ENCODE measurements around the gene KRTAP5-4. TPM values are rescaled to one million over a fixed set of nuclear protein-coding genes. Genes with fewer than 3 reads are reported as not detected.

Gene KRTAP5-4, protein sequence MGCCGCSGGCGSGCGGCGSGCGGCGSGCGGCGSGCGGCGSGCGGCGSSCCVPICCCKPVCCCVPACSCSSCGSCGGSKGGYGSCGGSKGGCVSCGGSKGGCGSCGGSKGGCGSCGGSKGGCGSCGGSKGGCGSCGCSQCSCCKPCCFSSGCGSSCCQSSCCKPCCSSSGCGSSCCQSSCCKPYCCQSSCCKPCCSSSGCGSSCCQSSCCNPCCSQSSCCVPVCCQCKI
- total RNA-seq: not detected in 2 replicates

DNA sequence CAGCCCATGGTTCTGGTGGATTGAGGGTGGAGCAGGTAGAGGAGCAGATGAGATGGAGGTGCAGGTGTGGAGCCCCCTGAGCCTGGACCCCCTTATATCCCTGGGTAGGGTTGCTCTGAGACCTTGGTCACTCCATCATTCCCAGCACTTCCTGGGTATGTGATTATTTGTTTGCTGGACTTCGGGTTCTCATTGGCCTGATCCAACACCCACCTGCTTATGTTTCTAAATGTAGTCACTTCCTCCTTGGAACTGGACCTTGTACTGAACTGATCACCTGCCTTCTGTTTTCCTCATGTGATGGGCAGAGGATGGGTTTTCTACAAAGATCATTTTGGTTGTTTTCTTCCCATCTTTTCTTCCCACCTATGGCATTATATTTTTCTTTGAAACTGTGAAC, at the start of gene KRTAP5-4:
TSS of gene KRTAP5-4 (minus strand) at position 53 of the 400 bp plus-strand sequence. CDS start at position 8, 45 bp downstream.

DNA sequence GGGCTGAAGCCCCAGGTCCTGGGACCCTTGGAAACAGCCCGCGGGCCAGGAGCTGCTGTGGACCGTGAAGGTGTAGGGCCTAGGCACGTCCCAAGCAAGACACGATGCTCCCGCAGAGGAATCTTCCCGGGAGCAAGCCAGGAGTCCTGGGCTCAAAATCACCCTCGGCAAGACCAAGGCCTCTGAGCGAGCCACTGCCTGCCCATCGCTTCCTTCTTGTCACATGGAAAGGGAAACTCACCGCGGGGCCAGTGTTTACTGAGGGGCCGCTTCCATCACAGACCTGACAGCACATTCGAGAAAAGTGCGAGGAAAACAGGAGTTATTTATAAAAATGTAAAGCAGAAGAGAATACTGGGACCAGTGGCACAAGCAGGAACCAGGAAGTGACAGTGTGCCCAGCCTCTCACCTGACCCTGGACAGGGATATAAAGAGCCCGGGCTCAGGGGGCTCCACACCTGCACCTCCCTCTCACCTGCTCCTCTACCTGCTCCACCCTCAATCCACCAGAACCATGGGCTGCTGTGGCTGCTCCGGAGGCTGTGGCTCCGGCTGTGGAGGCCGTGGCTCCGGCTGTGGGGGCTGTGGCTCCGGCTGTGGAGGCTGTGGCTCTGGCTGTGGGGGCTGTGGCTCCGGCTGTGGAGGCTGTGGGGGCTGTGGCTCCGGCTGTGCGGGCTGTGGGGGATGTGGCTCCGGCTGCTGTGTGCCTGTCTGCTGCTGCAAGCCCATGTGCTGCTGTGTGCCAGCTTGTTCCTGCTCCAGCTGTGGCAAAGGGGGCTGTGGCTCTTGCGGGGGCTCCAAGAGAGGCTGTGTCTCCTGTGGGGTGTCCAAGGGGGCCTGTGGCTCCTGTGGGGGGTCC, 7.6 kb upstream of the KRTAP5-4 start, which contains the start of gene KRTAP5-5:
TSS of gene KRTAP5-5 (plus strand) at position 450 of the 860 bp plus-strand sequence. CDS start at position 516, 66 bp downstream.

DNA sequence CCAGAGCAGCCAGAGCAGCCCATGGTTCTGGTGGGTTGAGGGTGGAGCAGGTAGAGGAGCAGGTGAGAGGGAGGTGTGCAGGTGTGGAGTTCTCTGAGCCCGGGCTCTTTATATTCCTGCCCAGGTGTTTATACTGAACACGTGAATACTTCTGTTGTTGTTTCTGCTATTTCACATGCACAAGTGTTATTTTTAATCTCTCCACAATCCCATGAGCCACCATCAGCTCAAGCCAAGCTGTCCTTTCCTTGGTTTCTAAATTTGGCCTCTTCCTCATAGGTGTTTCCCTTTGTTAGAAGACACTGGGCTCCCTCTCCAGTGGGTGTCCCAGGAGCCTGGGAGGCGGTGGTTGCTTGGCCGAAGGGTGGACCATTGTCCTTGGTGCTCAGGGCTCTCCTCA, 13.6 kb downstream of the KRTAP5-4 start, which contains the start of gene KRTAP5-3:
TSS of gene KRTAP5-3 (minus strand) at position 101 of the 400 bp plus-strand sequence. CDS start at position 23, 78 bp downstream.

DNA sequence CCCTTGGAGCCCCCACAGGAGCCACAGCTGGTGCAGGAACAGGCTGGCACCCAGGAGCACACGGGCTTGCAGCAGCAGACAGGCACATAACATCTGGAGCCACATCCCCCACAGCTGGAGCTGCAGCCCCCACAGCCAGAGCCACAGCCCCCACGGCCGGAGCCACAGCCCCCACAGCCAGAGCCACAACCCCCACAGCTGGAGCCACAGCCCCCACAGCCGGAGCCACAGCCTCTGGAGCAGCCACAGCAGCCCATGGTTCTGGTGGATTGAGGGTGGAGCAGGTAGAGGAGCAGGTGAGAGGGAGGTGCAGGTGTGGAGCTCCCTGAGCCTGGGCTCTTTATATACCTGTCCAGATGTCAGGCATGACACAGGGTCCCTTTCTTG, 24.0 kb downstream of the KRTAP5-4 start, which contains the start of gene KRTAP5-2:
TSS of gene KRTAP5-2 (minus strand) at position 301 of the 387 bp plus-strand sequence. CDS start at position 257, 44 bp downstream.

DNA sequence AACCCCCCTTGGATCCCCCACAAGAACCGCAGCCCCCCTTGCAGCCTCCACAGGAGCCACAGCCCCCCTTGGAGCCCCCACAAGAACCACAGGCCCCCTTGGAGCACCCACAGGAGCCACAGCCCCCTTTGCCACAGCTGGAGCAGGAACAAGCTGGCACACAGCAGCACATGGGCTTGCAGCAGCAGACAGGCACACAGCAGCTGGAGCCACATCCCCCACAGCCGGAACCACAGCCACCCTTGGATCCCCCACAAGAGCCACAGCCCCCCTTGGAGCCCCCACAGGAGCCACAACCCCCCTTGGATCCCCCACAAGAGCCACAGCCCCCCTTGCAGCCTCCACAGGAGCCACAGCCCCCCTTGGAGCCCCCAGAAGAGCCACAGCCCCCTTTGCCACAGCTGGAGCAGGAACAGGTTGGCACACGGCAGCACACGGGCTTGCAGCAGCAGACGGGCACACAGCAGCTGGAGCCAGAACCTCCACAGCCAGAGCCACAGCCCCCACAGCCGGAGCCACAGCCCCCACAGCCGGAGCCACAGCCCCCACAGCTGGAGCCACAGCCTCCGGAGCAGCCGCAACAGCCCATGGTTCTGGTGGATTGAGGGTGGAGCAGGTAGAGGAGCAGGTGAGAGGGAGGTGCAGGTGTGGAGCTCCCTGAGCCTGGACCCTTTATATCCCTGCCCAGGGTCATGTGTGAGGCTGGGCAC, 37.1 kb downstream of the KRTAP5-4 start, which contains the start of gene KRTAP5-1:
TSS of gene KRTAP5-1 (minus strand) at position 623 of the 710 bp plus-strand sequence. CDS start at position 589, 34 bp downstream.

DNA sequence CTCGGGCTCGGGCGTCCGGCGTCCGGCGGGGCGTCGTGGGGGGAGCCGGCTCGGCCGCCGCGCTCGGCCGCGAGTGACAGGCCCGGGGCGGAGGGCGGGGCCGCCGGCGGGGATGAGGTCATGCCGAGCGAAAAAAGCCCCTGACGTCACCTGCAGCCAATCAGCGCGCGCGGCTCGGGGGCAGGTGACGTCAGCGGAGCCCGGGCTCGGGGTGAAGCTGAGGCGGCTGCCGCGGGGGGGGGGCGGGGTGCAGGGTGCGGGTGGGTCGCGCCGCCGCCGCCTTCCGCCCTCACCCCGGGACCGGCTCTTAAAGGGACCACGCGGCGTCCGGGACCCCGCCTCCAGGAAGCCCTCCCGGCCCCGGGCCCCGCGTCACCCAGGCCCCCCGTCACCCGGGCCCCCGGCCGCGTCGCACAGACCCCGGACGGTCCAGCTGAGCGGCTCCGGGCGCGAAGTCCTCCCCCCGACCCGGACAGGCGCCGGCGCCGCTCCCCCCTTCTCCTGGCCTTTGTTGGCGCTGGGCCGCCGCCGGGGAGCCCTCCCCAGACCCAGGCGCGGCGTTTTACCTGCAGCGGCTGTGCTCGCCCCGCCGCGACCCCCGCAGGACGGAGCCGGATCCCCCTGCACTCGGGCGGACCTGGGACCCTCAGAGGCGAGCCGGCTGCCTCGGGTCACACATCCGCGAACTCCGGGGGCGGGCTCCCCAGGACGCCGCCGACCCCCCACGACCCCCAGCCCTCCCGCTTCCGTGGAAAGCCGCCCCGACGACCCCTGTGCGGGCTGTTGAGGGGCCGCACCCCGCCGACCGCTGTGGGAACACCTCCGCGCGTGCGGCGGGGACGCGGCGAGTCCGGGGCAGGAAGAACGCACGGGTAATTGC, 49.5 kb downstream of the KRTAP5-4 start, which contains the start of gene DUSP8:
TSS of gene DUSP8 (minus strand) at position 75 of the 880 bp plus-strand sequence. CDS start 6,445 bp downstream, outside the sequence.

Other genes with a start within 250 kb of the KRTAP5-4 start
- not detected in 2 replicates for gene BRSK2, start 232.2 kb downstream of the KRTAP5-4 start, total RNA-seq
- 16.5 and 21.3 TPM in 2 replicates for gene MOB2, start 135.4 kb downstream of the KRTAP5-4 start, total RNA-seq
- gene DUSP8, start 49.9 kb downstream of the KRTAP5-4 start, total RNA-seq: 0.58 and 4.4 TPM in 2 replicates
- gene KRTAP5-1, start 36.9 kb downstream of the KRTAP5-4 start, total RNA-seq: not detected in 2 replicates
- not detected in 2 replicates for gene KRTAP5-2, start 23.8 kb downstream of the KRTAP5-4 start, total RNA-seq
- not detected in 2 replicates for gene KRTAP5-3, start 13.7 kb downstream of the KRTAP5-4 start, total RNA-seq
- gene KRTAP5-5, start 7.6 kb upstream of the KRTAP5-4 start, total RNA-seq: not detected in 2 replicates
- not detected in 2 replicates for gene KRTAP5-6, start 75.1 kb upstream of the KRTAP5-4 start, total RNA-seq
- gene IFITM10, start 128.5 kb upstream of the KRTAP5-4 start, total RNA-seq: not detected in 2 replicates
- 165 and 215 TPM in 2 replicates for gene CTSD, start 141.8 kb upstream of the KRTAP5-4 start, total RNA-seq
- not detected in 2 replicates for gene SYT8, start 212.9 kb upstream of the KRTAP5-4 start, total RNA-seq
- not detected in 2 replicates for gene TNNI2, start 216.8 kb upstream of the KRTAP5-4 start, total RNA-seq
- 1.9 TPM in 1 of 2 replicates, not detected in the other for gene LSP1, start 230.9 kb upstream of the KRTAP5-4 start, total RNA-seq

All from myometrial cell (primary cell).